Astrocyte of the hippocampus (primary cell): ENCODE measurements around the gene PIP5K1B.

Experiments
- DNase-seq: peaks from one replicate; pipeline ENCODE4 v3.0.0; 2011; ENCODE audit warnings: low read depth, low spot score

PIP5K1B gene

GRCh38 chr9:68707801-68708488 lies 2.9 kb downstream of the PIP5K1B start:
- DNase-seq = no peak

- DNase-seq = no peak
Observed at GRCh38 chr9:68708513-68708912, 3.5 kb downstream of the PIP5K1B start.

DNA sequence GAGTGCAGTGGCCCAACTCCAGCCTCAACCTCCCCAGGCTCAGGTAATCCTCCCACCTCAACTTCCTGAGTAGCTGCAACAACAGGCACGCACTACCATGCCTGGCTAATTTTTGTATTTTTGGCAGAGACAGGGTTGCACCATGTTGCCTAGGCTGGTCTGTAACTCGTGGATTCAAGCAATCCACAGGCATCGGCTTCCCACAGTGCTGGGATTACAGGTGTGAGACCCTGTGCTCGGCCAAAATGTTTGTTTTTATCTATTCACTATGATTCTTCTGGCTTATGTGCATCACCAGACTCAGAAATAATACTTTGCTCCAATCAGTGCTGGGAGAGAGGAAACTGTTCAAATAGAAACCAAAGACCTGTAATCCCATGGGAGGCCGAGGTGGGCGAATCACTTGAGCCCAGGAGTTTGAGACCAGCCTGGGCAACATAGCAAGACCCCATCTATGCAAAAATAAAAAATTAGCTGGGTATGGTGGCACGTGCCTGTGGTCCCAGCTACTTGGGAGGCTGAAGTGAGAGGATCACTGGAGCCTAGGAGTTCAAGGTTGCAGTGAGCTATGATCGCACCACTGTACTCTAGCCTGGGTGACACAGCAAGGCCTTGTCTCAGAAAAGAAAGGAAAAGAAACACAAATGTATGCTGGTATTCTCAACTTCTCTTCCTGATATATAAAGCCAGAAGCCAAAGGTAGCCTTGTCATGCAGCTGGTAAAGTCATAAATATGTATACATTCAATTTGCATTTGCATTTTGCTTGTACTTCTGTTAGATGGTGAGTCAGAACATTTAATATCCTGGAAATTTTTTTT lies 4.5 kb downstream of the PIP5K1B start:
- DNase-seq = no peak

- DNase-seq = no peak
Observed at GRCh38 chr9:68710111-68710471, 5.1 kb downstream of the PIP5K1B start.

DNA sequence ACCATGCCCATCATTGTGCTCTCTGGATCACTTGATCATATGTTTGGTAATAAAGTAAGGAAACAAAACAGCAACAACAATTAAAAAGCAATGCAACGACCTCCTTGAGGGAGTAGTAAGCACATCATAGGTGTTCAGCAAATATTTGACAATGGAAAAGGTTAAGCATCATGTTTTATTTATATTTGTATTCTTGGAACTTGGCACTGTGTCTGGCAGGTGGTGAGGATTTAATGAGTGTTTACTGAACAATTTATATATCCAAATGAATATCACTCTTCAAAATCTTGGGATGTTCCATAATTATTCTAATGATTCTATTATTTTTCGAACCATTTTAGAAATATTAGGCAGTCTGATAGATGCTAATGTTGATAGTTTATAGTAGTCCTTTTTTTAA lies 6.2 kb downstream of the PIP5K1B start:
- no peak for DNase-seq

DNA sequence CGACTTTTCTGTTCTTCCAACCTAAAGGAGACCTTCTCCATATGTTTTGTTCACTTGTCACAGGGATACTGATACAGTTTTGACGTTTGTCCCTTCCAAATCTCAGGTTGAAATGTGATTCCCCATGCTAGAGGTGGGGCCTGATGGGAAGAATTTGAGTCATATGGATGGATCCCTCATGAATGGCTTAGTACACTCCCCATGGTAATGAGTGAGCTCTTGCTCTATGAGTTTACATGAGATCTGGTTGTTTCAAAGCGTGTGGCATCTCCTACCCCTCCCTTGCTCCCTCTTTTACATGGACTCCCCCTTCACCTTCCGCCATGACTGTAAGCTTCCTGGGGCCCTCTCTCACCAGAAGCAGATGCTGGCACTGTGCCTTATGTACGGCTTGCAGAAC lies 6.9 kb downstream of the PIP5K1B start:
- no peak for DNase-seq

DNA sequence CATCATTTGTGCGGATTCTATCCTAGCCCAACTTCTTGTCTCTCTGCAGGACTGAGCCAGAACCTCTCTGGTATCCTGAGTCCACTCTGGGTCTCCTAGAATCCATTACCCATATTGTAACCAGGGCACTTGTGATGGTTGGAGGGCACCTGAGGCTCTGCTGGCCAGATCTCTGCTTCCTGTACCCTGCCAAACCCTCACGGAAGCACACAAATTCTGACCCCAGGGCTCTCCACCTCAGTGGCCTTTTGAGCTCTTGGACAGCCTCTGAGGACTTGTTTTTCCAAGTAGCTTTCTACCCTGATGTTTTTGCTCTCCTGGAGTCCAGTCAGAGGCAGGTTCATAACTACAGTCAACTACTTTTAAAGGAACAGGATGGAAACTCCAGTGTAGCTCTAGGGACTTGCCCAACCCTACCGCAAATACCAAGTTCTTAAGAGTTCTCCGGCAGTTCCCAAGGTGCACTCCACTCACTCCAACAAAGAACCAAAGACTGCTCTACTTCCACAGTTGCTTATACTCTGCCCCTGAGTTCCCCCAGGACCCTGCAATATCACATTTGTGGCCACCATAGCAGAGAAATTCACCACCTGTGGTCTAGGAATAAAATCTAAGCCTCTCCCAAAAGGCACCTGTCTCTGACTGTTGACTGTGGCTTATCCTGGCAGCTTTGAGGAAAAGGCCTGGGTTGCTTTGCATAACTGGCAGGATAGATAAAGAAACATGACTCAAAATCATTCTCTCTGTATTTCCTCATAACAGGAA lies 9.6 kb downstream of the PIP5K1B start:
- DNase-seq = no peak

- no peak for DNase-seq
Observed at GRCh38 chr9:68715181-68715456, 10.1 kb downstream of the PIP5K1B start.

DNA sequence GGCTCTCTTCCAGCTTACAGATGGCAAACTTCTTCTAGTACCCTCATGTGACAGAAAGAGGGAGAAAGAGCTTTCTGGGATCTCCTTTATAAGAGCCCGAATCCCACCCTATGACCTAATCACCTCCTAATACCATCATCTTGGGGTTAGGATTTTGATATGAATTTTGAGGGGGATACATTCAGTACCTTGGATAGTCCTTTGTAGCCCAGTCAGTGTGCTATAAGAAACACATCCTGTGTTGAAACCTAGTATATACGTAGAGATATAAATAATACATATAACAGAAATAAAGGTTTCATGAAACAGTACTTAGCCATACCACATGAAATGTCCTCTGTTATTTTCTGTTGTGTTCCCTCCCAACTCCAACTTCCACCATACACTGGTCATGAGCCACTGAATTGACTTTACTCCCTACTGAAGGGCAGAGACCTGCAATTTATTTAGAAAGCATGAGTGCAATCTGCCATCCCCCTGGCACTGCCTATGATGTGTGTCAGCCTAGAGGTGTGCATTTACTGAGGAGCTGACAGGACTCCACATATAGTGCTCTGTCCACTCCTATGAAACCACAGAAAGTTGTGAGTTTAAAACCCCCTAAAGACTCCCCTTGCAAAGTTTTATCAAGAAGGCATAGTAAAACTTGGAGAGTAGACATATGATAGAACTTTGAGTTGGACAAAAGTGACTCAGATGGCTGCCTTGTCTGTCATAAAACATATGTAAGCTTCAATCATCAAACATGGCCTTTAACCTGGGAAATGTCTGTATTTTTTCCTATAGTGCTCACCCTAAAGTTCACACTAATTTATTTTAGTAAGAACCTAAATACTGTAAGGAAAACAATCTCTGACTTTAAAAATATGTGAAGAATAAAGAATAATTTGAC lies 12.8 kb downstream of the PIP5K1B start:
- no peak for DNase-seq

GRCh38 chr9:68719847-68720246 lies 14.8 kb downstream of the PIP5K1B start:
- no peak for DNase-seq

DNA sequence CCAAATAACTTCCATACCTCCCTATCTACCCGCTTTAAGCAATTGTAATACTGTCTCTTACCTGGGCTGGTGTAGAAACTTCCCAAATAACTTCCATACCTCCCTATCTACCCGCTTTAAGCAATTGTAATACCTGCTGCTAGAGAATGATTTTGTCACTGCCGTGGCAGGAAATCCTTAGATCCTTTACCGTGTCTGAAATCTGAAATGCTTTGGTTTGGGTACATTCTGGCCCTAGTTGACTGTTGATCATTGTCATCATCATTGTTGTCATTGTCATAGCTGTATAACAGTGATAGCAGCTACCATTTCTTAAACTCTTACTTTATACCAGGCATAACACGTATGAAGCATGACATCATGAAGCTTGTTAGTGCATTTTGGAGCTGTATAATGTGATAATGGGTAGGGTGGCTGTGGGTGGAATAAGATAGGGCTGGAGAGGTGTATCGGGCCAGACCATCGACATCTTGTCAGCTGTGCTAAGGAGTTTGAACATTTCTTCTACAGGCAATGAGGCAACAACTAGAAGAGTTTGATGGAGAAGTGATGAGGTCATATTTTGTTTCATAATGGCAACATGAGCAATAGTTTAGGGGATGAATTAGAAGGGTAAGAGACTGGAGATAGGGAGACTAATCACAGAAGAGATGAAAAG lies 15.7 kb downstream of the PIP5K1B start:
- no peak for DNase-seq

DNA sequence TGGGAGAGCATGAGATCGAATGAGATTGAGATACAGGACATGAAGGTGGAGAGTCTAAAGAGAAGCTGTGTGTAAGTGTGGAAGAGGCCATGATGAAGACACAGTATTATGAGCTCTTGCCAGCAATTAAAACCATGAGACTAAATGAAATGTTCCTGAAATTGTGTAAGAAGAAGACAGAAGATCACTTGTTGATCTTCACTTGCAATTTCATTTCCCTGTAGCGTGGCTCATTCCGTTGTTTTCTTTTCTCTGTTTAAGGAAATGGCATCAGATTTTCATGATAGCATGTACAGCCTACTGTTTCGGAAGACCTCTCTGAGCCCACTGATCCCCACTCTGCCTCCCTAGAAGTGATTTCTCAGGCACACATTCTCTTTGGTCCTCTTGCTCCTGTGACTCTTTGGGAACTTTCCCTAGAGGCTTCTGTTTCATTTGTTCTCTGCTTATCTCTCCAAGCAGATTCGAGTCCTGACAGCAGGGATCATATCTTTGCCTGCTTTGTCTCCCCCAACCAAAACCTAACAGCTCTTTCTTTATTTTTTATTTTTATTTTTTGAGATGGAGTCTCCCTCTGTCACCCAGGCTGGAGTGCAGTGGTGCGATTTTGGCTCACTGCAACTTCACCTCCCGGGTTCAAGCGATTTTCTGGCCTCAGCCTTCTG lies 16.8 kb downstream of the PIP5K1B start:
- no peak for DNase-seq

GRCh38 chr9:68725070-68725469 lies 20.0 kb downstream of the PIP5K1B start:
- DNase-seq = no peak

GRCh38 chr9:68726489-68726888 lies 21.4 kb downstream of the PIP5K1B start:
- DNase-seq = no peak

DNA sequence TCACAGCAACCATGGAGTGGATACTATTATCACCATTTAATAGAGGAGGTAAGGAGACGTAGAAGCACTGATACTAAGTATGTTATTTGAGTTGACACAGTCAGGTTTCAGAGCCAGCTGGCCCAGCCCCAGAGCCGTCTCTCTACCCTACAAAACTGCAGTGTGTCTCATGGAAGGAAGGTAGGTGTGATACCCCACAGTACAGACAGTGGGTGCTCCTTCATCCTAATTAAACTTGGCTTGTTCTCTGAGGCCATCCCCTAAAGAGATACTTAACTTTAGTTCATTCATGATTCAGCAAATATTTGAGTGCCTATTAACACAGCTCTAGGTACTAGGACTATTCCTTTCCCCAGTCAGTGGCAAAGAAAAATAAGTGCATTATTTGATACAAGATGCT lies 22.6 kb downstream of the PIP5K1B start:
- no peak for DNase-seq

DNA sequence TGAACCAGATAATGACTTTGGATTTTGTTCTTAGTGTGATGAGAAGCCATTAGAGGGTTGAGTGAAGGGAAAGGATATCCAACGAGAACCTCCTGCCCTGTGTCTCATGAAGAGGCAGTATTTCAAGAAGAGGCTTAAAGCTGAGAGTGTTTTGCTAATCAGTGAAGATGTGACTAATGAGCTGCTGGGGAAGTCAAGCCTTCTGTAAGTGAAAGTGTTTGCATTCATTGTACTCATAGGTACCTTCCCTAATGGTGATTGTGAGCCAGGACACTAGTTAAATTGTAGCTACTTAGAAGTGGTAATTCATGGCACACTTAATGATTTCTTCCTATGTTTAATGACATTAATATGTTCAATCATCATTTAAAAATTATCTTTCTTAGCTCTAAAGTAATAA lies 23.7 kb downstream of the PIP5K1B start:
- no peak for DNase-seq

DNA sequence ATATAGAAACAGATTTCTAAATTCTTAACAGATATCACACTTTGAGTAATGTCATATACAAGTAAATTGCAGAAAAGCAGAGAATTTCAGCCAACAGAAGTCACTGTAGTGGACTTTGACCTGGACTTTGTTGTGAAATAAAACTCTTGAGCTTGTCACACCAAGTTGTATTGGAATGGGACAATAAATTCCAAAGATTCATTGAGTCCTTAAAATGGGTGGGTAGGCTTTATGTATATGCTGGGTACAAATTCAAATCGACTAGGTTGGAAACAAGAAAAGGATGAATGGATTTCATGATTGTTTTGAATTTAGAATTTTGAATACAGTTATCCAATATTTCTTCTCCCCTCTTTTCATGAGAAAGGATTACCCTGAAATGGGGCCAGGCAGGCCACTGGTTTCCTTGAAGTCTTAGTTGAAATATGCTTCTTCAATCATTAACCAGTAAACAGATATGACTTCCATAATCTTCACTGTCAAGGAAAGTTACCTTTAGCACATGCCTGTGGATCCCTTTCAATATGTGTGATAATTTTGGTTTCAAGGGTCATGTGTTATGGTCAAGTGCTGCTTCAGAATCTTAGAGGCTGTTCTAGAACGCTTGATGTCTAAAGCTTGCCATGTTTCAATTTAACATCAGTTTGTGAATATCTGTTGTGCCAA lies 25.7 kb downstream of the PIP5K1B start:
- DNase-seq = no peak

- DNase-seq = no peak
Observed at GRCh38 chr9:68731857-68732256, 26.8 kb downstream of the PIP5K1B start.

DNA sequence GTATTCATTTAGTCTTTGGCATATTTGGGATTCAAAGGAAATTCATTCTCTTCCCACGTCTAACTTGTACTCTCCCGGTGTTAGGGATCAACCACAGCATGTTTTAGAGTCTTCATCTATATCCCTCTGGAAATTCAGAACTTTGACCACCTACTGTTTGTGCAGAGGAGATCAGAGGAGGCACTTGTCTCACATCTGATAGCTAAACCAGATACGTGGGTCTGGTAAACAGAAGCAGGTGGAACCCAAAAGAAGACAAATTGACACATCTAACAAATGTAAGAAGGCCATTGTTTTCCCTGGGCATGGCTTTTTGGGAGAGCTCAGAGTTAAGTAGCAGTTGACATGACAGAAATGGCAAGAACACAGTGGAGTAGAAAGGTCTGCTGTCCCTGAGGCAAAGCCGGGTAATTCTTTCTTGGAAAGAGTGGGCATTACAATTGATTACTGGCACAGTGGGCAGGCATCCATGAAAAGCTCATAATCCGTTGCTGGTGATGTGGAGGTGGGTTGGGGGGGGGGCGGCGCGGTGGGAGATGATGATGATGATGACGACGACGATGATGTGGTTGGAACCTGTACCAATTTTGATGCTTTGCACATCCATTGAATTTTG lies 27.5 kb downstream of the PIP5K1B start:
- DNase-seq = no peak

- no peak for DNase-seq
Observed at GRCh38 chr9:68733021-68733405, 28.0 kb downstream of the PIP5K1B start.
